HCT116 (cell line): ENCODE results near the gene ARNT2.

Experiments used
- ATF3 ChIP-seq: IDR thresholded peaks from 2 replicates; pipeline ENCODE4 v1.6.1; 2012
- CTCF ChIP-seq, 3 experiments: fragments of 200-600 bp in 1 of 3; sonication (generic) in 1 of 3; IDR thresholded peaks in 2 of 3; conservative IDR thresholded peaks in 1 of 3; 2 replicates each; pipeline ENCODE4 v1.5.1; 2012 to 2017; ENCODE audit warnings: low read depth in 2 of 3, low read length in 2 of 3, antibody characterized with exemption in 1 of 3, borderline replicate concordance in 1 of 3, control low read depth in 1 of 3, mild to moderate bottlenecking in 1 of 3, mixed read lengths in 1 of 3, mixed run types in 1 of 3, moderate library complexity in 1 of 3; ENCODE audit not compliant: insufficient read depth in 1 of 3
- EGR1 ChIP-seq: IDR thresholded peaks from 2 replicates; pipeline ENCODE4 v1.6.1; 2012; ENCODE audit warnings: low read depth
- ELF1 ChIP-seq: IDR thresholded peaks from 2 replicates; pipeline ENCODE4 v1.6.1; 2012; ENCODE audit warnings: low read depth, borderline replicate concordance
- EZH2phosphoT487 ChIP-seq: fragments of 200-600 bp; IDR thresholded peaks from 2 replicates; pipeline ENCODE4 v1.6.1; 2018; ENCODE audit warnings: antibody characterized with exemption, borderline replicate concordance
- POLR2AphosphoS5 ChIP-seq: IDR thresholded peaks from 2 replicates; pipeline ENCODE4 v1.6.1; 2011; ENCODE audit warnings: mild to moderate bottlenecking, low read depth, low read length, moderate library complexity
- RAD21 ChIP-seq: IDR thresholded peaks from 2 replicates; pipeline ENCODE4 v1.6.1; 2012; ENCODE audit warnings: low read depth, mild to moderate bottlenecking
- REST ChIP-seq: IDR thresholded peaks from 2 replicates; pipeline ENCODE4 v1.6.1; 2012; ENCODE audit warnings: low read depth
- SIN3A ChIP-seq: IDR thresholded peaks from 2 replicates; pipeline ENCODE4 v1.6.1; 2012; ENCODE audit warnings: low read depth
- TCF7L2 ChIP-seq: IDR thresholded peaks from 2 replicates; pipeline ENCODE4 v1.7.0; 2011; ENCODE audit warnings: borderline replicate concordance, inconsistent platforms; ENCODE audit not compliant: insufficient read depth, insufficient read length; ENCODE audit errors: extremely low read depth
- YY1 ChIP-seq: IDR thresholded peaks from 2 replicates; pipeline ENCODE4 v1.6.1; 2011; ENCODE audit warnings: low read length, low read depth, moderate library complexity, mild to moderate bottlenecking; ENCODE audit not compliant: insufficient replicate concordance; ENCODE audit errors: extremely low read depth
- ZBTB33 ChIP-seq: IDR thresholded peaks from 2 replicates; pipeline ENCODE4 v1.6.1; 2011; ENCODE audit warnings: mild to moderate bottlenecking, low read length, moderate library complexity; ENCODE audit not compliant: insufficient replicate concordance; ENCODE audit errors: extremely low read depth
- ZFX ChIP-seq: fragments of 450-650 bp; IDR thresholded peaks from 2 replicates; pipeline ENCODE4 v1.6.1; 2017

GRCh38 chr15:80476036-80476435, 71.9 kb downstream of the ARNT2 start:
- TF ChIP-seq CTCF (IDR thresholded peaks at IDR 0.05 in 2 of 3, conservative IDR thresholded peaks at IDR 0.05 in 1 of 3; ENCODE audit: borderline replicate concordance in 1 of 3, insufficient read depth in 1 of 3, low read depth in 2 of 3, low read length in 2 of 3) (no peak), ZBTB33 (no peak), ZFX (no peak), POLR2AphosphoS5 (no peak), RAD21 (no peak), TCF7L2 (no peak), SIN3A (no peak), ELF1 (no peak), ATF3 (no peak), YY1 (no peak), EGR1 (no peak), EZH2phosphoT487 (no peak), REST (no peak)
